GM12892 (cell line): ENCODE results near the gene ANKRD9.

ENCODE experiments used
- POLR2A ChIP-seq: IDR thresholded peaks from 2 replicates; pipeline ENCODE4 v1.6.1; 2011; ENCODE audit warnings: low read depth, low read length, control low read depth
- TAF1 ChIP-seq: IDR thresholded peaks from 2 replicates; pipeline ENCODE4 v1.6.1; 2011; ENCODE audit warnings: low read depth, mild to moderate bottlenecking, control low read depth, low read length, borderline replicate concordance

DNA sequence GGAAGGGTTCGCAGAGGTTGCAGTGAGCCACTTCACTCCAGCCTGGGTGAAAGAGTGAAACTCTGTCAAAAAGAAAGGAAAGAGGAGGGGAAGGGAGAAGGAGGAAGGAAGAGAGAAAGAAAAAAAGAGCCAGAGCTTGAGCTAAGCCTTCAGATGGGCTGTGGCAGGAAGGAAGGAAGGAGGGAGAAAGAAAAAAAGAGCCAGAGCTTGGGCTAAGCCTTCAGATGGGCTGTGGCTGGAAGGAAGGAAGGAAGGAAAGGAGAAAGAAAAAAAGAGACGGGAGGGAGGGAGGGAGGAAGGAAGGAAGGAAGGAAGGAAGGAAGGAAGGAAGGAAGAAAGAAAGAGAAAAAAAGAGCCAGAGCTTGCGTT, 13.6 kb upstream of the ANKRD9 start:
- TF ChIP-seq TAF1 = no peak
- TF ChIP-seq POLR2A = no peak
